GM23338 (cell line): ENCODE measurements around the gene DTX1. TPM values are rescaled to one million over a fixed set of nuclear protein-coding genes. Genes with fewer than 3 reads are reported as not detected.
A peak's percentile ranks its signal among the peaks of the same experiment; 100 is the strongest.

Experiments
- ATAC-seq: fragments of 200-7000 bp; cut with Tn5 transposase; 3 replicates; pipeline ENCODE4 v1.9.1; 2020
- DNase-seq: peaks from one replicate; pipeline ENCODE4 v3.0.0-alpha.2; 2015; ENCODE audit warnings: low spot score
- H2AFZ ChIP-seq: fragments of 200-600 bp; sonication (generic); 2 replicates; pipeline ENCODE4 v1.8.0; 2016; ENCODE audit warnings: antibody characterized with exemption, mild to moderate bottlenecking, moderate library complexity
- H3F3A ChIP-seq: fragments of 200-600 bp; sonication (generic); replicated peaks from 2 replicates; pipeline ENCODE4 v1.8.0; 2017; ENCODE audit warnings: antibody characterized with exemption, mixed run types, low read depth
- H3K27ac ChIP-seq: fragments of 200-600 bp; sonication (generic); 2 replicates; pipeline ENCODE4 v1.6.1; 2016; ENCODE audit warnings: low read depth
- H3K27me3 ChIP-seq: fragments of 200-600 bp; sonication (generic); 2 replicates; pipeline ENCODE4 v1.8.0; 2016; ENCODE audit warnings: mild to moderate bottlenecking, mixed run types, moderate library complexity; ENCODE audit not compliant: insufficient read depth
- H3K36me3 ChIP-seq: fragments of 200-600 bp; sonication (generic); 2 replicates; pipeline ENCODE4 v1.8.0; 2016; ENCODE audit warnings: mild to moderate bottlenecking; ENCODE audit not compliant: insufficient read depth
- H3K4me1 ChIP-seq: fragments of 200-600 bp; sonication (generic); 2 replicates; pipeline ENCODE4 v1.8.0; 2016; ENCODE audit warnings: mild to moderate bottlenecking, moderate library complexity; ENCODE audit not compliant: insufficient read depth
- H3K4me2 ChIP-seq: fragments of 200-600 bp; sonication (generic); 2 replicates; pipeline ENCODE4 v1.7.1; 2017; ENCODE audit warnings: mixed run types
- H3K4me3 ChIP-seq: fragments of 200-600 bp; sonication (generic); 2 replicates; pipeline ENCODE4 v1.6.1; 2016; ENCODE audit warnings: mixed run types
- H3K79me2 ChIP-seq: fragments of 200-600 bp; sonication (generic); replicated peaks from 2 replicates; pipeline ENCODE4 v1.8.0; 2017; ENCODE audit warnings: mild to moderate bottlenecking; ENCODE audit not compliant: insufficient read depth
- H3K9me2 ChIP-seq: fragments of 200-600 bp; sonication (generic); 2 replicates; pipeline ENCODE4 v1.8.0; 2017; ENCODE audit not compliant: insufficient read depth
- H4K20me1 ChIP-seq: fragments of 200-600 bp; sonication (generic); replicated peaks from 2 replicates; pipeline ENCODE4 v1.8.0; 2017; ENCODE audit warnings: mild to moderate bottlenecking; ENCODE audit not compliant: insufficient read depth
- H3K27ac Mint-ChIP-seq: 2 replicates; pipeline ENCODE4 v1.8.0; 2020; ENCODE audit warnings: inconsistent platforms, mild to moderate bottlenecking, moderate library complexity, mixed read lengths
- H3K27me3 Mint-ChIP-seq: 3 replicates; pipeline ENCODE4 v1.8.0; 2022; ENCODE audit warnings: low read depth, mild to moderate bottlenecking, moderate library complexity, mixed read lengths, inconsistent platforms; ENCODE audit not compliant: insufficient read depth, poor library complexity
- H3K36me3 Mint-ChIP-seq: 3 replicates; pipeline ENCODE4 v1.8.0; 2021; ENCODE audit warnings: low read depth, mild to moderate bottlenecking, inconsistent platforms, moderate library complexity, mixed read lengths
- H3K4me1 Mint-ChIP-seq: 3 replicates; pipeline ENCODE4 v1.8.0; 2020; ENCODE audit warnings: mild to moderate bottlenecking, inconsistent platforms, mixed read lengths
- H3K4me3 Mint-ChIP-seq: 3 replicates; pipeline ENCODE4 v1.8.0; 2021; ENCODE audit warnings: moderate library complexity, mild to moderate bottlenecking, inconsistent platforms, mixed read lengths
- H3K9me3 Mint-ChIP-seq: 3 replicates; pipeline ENCODE4 v1.8.0; 2020; ENCODE audit warnings: moderate library complexity, mild to moderate bottlenecking, inconsistent platforms, mixed read lengths
- CREB1 ChIP-seq: fragments of 250-450 bp; sonication (Bioruptor Pico); IDR thresholded peaks from 2 replicates; pipeline ENCODE4 v1.5.0; 2020; ENCODE audit warnings: low read depth, mild to moderate bottlenecking, moderate library complexity
- JUNB ChIP-seq: IDR thresholded peaks from one replicate; pipeline ENCODE4 v1.6.1; 2016; ENCODE audit warnings: antibody characterized with exemption; ENCODE audit not compliant: unreplicated experiment
- NANOG ChIP-seq: IDR thresholded peaks from 2 replicates; pipeline ENCODE4 v1.6.1; 2016; ENCODE audit warnings: antibody characterized with exemption, borderline replicate concordance
- ZNF462 ChIP-seq: fragments of 250-450 bp; sonication (Bioruptor Pico); IDR thresholded peaks from 2 replicates; pipeline ENCODE4 v1.5.0; 2020; ENCODE audit warnings: mild to moderate bottlenecking, moderate library complexity
- polyA plus RNA-seq: library from polyadenylated mRNA; unstranded; fragments of >200 nt; fragmentation: Nextera tagmentation; extraction: Ambion mirVana; gene quantifications from 2 replicates; pipeline ENCODE4 v1.2.1, GENCODE V29; 2016
- total RNA-seq: library from RNA; depleted of rRNA; stranded (reverse); fragments of >200 nt; shearing (Covaris generic); gene quantifications from 2 replicates; pipeline ENCODE4 v1.2.3, GENCODE V29; 2014
- TF ChIP-seq, protein P1 (sequence below), 2 experiments: fragments of 200-600 bp in 1 of 2; sonication (generic) in 1 of 2; conservative IDR thresholded peaks; 2 replicates each; pipeline versions ENCODE4 v1.5.1 to v1.6.1; 2016 to 2017; ENCODE audit warnings: antibody characterized with exemption in 2 of 2, low read depth in 2 of 2, mild to moderate bottlenecking in 2 of 2, moderate library complexity in 1 of 2
- TF ChIP-seq, protein P2 (sequence below): IDR thresholded peaks from 2 replicates; pipeline ENCODE4 v1.6.1; 2016; ENCODE audit warnings: antibody characterized with exemption

DTX1 gene
- total and polyA plus RNA-seq, 2 experiments from 2014 or later = 1.6 to 9.0 TPM

DNA sequence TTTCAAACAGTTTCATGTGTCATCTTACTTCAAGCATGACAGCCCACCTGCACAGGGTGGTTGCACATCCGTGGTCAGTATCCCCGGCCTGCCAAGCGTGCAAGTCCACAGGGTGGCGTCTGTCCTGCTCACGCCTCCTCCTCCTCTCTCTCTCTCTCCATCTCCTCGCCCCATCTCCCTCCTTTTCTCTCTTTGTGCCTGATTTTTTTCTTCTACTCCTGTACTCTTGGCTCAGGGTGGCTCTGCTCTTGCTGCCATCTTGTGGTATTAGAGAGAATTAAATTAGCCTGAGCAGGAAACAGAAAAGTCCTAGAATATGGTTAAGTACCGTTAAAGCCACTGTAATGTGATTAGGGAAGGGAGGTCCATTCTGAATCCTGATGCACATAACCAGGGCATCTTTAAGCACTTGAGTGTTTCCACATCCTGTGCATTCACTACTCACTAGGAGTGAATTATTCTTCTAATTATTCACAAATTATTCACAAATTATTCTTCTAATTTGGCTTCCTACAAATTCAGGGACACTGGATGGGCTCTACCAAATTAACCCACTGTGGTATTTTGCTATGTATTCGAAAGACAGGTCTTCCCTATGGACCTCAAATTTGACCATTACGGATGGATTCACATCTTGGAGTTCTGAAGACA lies 25.5 kb upstream of the DTX1 start:
- no peaks in the 10 kb centered on the region for H3K27me3 ChIP-seq
- H3K4me1 ChIP-seq = no peaks in the 10 kb centered on the region; the same call in 1 of the 2 replicates
- H3K4me3 ChIP-seq = no peak overlapping the region
- no peaks in the 10 kb centered on the region for H3K36me3 Mint-ChIP-seq
- no peak overlapping the region for H3K4me3 Mint-ChIP-seq
- peaks cover 21% of the 10 kb centered on the region for H3K9me3 Mint-ChIP-seq
- TF ChIP-seq, protein P1, sequence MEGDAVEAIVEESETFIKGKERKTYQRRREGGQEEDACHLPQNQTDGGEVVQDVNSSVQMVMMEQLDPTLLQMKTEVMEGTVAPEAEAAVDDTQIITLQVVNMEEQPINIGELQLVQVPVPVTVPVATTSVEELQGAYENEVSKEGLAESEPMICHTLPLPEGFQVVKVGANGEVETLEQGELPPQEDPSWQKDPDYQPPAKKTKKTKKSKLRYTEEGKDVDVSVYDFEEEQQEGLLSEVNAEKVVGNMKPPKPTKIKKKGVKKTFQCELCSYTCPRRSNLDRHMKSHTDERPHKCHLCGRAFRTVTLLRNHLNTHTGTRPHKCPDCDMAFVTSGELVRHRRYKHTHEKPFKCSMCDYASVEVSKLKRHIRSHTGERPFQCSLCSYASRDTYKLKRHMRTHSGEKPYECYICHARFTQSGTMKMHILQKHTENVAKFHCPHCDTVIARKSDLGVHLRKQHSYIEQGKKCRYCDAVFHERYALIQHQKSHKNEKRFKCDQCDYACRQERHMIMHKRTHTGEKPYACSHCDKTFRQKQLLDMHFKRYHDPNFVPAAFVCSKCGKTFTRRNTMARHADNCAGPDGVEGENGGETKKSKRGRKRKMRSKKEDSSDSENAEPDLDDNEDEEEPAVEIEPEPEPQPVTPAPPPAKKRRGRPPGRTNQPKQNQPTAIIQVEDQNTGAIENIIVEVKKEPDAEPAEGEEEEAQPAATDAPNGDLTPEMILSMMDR (conservative IDR thresholded peaks at IDR 0.05; ENCODE audit: low read depth in 2 of 2) = peak; percentile 78 to 90
- TF ChIP-seq CREB1 (CRISPR knock-in tag) (0 out of 2 replicates have a peak, but pooled peaks have one; percentile 35), JUNB (no peak), ZNF462 (CRISPR knock-in tag) (no peak), NANOG (no peak)
- TF ChIP-seq, protein P2, sequence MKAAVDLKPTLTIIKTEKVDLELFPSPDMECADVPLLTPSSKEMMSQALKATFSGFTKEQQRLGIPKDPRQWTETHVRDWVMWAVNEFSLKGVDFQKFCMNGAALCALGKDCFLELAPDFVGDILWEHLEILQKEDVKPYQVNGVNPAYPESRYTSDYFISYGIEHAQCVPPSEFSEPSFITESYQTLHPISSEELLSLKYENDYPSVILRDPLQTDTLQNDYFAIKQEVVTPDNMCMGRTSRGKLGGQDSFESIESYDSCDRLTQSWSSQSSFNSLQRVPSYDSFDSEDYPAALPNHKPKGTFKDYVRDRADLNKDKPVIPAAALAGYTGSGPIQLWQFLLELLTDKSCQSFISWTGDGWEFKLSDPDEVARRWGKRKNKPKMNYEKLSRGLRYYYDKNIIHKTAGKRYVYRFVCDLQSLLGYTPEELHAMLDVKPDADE = no peak
- H3F3A ChIP-seq = no peaks in the 10 kb centered on the region
- peak overlapping the region; percentile 0; the same call in 1 of the 2 replicates for H2AFZ ChIP-seq
- ATAC-seq (peak; percentile 100), DNase-seq (peak; percentile 89)
- H3K36me3 ChIP-seq = no peaks in the 10 kb centered on the region
- H3K9me2 ChIP-seq = no peaks in the 10 kb centered on the region; the same call in 1 of the 2 replicates
- H3K27ac Mint-ChIP-seq = no peak overlapping the region
- 0 out of 2 replicates have a peak overlapping the region, but pooled peaks have one; percentile 33 for H3K4me2 ChIP-seq
- H3K27me3 Mint-ChIP-seq = peaks cover 7% of the 10 kb centered on the region
- peaks cover 4% of the 10 kb centered on the region; the same call in 1 of the 3 replicates for H3K4me1 Mint-ChIP-seq
- no peak overlapping the region for H3K27ac ChIP-seq
- H3K79me2 ChIP-seq = no peaks in the 10 kb centered on the region
- H4K20me1 ChIP-seq = no peaks in the 10 kb centered on the region
